HG03135 (cell line): ENCODE data around the gene SYT5.
"Not testable (repeated sequence)": the region's sequence is repeated elsewhere in the genome, so short reads cannot be mapped to it uniquely, and the experiment has no call there.

ENCODE experiments used
- ATAC-seq: cut with Tn5 transposase; IDR thresholded peaks from one replicate; pipeline ENCODE4 v1.9.1; 2021; ENCODE audit warnings: mild to moderate bottlenecking, moderate library complexity; ENCODE audit not compliant: unreplicated experiment

Gene SYT5

DNA sequence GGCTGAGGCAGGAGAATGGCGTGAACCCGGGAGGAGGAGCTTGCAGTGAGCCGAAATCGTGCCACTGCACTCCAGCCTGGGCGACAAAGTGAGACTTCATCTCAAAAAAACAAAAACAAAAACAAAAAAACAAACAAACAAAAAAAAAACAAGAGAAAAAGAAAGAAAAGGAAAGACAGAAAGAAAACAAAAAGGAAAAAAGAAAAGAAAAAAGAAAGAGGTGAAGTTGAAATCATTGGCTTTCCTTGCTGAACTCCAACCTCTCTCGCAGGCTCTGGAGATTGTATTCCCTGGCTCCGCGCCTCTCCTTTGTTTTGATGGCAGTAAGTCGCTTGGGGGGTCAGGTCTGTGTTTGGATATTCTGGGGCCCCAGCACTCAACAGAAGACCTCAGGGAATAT is 7.8 kb downstream of the SYT5 start:
- not testable (repeated sequence) for ATAC-seq

DNA sequence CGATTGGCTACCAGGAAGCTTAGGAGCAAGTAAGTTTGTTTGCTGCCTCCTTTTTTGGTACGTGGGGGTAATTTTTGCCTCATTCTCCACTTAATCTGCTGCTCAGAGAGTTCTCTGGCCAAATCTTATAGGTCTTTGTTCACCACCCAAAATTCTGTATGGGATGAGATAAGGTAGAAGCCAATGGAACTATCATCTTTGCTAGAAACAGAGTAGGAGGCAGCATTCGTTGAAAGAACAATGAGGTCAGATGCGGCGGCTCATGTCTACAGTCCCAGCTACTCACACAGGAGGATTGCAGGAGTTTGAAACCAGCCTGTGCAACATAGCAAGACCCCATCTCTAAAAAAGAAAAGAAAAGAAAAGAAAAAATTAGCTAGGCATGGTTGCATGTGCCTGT is 8.6 kb downstream of the SYT5 start:
- ATAC-seq, result no peak

DNA sequence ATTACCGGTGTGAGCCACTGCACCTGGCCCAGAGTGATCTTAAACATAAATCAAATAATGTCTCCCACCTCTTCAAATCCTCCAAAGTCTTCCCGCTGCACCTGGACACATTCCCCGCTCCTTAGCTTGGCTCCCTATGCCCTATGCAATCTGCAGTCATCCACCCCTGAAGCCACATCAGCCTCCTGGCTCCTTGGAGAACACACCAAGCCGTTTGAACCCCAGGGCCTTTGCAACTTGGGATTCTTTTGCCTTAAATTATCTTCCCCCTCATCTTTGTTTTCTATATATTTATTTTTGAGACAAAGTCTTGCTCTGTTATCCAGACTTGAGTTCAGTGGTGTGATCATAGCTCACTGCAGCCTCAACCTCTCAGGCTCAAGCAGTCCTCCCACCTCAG is 11.0 kb downstream of the SYT5 start:
- ATAC-seq, result no peak

DNA sequence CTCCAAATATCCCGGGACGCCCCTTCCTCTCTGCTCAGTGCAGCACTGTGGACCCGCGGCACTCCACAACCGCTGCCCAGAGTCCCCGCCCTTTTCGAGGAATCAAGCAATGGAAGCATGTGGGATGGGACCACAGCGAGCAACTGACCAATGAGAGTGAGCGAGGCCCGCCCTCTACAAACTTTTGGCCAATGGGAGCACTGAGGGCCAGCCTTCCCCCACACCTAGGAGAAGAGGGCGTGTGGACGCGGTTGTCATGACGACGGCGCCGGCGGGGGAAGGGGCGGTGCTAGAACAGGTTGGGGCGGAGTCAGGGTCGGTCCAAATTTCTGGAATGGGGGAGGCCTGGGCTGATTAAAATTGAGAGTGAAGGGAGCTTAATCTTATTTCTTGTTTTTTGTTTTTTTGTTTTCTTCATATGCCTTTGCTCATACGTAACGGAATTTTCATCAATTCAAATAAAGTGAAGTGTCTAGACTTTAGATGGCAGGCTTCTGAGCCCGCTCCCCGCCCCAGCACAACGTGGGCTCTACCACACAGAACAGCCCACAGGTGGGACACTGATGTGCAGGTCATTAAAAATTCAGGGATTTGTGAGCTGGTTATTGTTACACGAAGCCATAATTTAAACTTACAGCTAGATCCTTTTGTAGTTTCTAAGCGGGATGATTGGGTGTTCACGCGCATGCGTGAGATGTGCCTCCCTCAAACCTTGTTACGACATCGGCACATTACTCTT is 13.4 kb downstream of the SYT5 start, which contains the start of gene DNAAF3:
Gene DNAAF3 (minus strand): TSS at position 84 of the 739 bp plus-strand sequence. CDS start 200 bp downstream, outside the sequence.
- peak; percentile 74 for ATAC-seq

DNA sequence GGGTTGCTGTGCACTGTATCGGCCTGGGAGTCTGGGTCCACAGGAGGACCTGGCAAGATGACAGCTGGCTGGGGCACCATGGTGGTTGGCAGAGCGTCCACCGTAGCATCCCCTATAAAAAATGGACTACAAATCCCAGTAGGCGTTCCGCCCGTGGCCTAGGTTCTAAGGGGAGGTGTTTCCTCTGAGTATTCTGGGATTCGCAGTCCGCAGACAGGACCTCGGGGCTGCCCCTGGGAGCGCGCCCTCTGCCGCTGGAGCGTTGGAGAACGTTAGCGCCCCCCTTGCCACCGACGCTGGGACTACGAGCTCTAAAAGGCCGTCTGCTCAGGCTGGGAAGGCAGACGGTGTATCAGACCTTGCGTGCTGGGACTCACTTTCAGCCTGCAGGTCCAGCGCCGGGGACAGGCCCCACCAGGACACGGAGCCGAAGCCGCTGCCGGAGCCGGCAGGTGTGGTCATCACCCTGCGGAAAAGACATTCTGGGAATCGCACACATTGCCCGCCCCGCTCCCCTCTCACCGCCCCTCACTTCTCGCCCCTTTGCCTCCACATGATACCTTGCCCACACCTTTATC is 14.0 kb downstream of the SYT5 start:
- ATAC-seq, result peak; percentile 13

DNA sequence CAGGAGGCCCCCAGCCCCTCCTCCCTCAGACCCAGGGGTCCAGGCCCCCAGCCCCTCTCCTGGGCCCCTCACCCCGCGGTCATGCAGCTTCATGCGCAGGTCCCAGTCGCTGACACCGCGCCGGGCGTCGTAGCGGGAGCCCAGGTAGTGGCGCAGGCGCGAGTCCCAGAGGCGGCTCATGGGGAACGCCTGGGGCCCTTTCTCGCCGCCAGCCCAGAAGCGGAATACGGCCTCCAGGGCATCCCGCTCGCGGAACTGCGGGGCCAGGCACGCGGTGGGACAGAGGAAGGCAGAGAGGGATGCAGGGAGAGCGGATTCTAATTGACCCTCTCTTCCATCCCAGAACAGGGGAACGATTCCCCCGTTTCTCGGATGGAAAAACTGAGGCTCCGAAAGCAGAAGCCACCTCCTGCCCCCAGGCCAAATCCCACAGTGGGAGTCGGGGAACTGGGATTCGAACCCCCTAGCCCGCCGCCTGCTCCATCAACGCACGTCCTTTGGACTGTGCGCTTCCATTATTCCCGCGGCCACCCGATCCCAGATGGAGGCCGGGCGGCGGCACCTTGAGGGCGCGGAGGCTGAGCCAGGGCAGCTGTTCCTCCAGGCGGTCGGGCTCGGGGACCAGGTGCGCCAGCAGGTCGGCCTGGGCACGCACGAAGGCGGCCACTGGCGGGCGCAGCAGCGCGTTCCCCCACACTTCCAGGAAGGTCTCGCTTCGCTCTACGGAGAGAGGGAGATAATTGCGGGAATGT is 18.3 kb downstream of the SYT5 start:
- ATAC-seq, result no peak

DNA sequence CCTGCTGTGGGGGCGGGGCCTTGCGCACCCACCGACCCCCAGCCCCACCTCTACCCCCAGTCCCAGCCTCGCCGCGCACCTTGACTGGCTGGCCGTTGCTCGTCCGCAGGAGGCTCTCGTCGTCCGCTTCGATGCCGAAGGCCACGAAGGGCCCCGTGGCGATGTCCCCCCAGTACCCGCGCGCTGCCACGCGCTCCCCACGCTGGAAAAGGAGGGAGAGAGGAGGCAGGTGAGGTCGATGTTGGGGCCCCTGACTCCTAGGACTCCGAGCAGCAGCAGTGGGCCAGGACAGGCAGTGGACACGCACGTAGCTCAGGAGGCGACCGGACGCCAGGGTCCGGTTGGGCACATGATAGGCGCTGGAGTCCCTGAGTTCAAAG is 19.1 kb downstream of the SYT5 start:
- ATAC-seq, result no peak

DNA sequence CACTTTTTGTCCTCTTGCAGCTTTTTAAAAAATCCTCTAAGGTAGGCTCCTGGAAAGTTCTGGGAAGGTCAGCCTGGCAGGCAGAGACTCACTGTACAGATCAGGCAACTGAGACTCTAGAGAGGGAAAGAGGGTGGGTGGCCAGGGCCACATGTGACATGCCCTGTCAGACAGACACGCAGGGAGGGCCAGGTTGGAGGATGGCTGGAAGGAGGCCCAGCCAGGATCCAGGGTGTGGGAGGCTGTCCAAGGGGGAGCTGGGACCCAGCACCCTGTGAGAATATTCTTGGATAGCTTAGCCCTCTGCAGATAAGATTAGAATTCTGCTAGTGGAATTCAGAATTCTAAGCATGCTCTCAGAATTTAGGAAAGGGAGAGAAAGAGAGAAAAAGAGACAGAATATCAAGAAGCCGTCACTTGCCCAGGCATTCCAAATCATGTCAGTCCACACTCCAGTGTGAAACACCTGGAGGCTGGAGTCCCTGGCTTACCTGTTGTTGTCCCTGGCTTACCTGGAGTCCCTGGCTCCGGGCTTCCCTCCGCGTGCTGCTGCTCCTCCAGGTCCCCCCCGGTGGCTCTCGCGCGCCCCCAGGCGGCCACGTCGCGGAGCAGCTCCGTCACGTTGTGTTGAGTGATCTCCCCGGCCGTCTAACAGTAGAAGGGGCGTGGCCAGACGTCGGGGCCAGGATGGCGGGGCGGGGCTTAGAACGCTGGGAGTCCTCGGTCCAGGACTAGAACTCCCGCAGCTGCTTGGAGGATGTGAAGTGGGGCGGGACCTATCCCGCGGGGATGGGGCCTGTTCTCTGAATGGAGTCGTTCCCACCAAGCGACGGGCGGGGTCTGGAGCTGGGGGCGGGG is 19.7 kb downstream of the SYT5 start:
- ATAC-seq, result peak; percentile 59

DNA sequence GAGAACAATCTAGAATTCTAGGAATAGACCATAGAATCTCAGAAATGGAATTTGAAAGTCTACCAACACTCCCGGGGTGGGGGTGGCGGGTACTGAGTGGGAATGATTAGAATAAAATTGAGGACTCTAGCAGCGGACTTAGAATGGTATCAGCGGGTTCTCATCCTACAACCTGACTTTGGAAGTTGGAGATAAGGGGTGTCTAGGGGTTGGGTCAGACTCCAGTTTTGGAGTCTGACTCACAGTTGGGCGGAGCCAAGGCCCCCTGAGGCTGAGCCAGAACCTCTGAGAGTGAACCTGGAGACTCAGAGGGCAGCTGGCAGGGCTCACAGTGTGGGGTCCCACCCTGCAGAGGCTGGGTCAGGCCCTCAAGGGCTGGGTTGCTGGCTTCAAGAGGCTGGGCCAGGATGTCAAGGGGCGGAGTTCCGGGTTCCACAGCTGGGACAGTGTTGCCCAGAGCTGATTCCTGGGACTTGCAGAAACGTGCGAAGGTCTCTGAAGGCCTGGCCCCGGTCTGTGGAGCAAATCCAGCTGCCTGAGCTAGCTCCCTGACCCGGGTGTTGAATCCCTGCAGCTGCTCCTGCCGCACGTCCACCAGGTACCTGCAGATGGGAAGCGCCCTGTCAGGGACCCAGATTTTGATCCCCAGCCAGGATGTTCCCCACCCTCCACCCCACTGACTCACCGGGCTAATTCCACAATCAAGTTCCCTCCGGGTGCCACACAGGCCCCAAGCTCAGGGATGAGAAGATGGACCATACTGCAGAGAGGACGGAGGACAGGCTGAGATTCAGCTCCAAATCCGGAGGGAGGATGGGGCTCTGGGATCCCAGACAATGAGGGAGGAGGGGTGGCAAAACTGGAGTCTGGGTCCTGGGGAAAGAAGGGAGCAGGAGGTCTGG is 21.0 kb downstream of the SYT5 start:
- no peak for ATAC-seq

DNA sequence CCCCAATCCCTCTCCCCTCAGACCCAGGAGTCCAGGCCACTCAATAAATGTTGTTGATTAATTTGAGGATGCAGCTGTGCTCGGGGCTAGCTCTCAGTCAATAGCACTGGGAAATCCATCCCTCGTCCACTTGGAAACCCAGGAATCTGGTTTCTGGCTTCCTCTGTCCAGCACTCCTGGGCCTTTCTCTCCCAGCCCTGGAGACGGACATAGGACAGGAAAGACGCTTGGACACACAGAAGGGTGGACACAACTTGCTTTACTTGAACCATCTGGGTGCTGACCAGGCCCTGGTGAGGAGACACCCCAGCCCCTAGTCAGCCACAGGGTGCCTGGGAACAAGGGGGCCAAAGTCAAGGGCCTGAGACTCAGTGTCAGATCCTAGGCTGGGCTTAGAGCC is 21.7 kb downstream of the SYT5 start:
- ATAC-seq, result no peak

DNA sequence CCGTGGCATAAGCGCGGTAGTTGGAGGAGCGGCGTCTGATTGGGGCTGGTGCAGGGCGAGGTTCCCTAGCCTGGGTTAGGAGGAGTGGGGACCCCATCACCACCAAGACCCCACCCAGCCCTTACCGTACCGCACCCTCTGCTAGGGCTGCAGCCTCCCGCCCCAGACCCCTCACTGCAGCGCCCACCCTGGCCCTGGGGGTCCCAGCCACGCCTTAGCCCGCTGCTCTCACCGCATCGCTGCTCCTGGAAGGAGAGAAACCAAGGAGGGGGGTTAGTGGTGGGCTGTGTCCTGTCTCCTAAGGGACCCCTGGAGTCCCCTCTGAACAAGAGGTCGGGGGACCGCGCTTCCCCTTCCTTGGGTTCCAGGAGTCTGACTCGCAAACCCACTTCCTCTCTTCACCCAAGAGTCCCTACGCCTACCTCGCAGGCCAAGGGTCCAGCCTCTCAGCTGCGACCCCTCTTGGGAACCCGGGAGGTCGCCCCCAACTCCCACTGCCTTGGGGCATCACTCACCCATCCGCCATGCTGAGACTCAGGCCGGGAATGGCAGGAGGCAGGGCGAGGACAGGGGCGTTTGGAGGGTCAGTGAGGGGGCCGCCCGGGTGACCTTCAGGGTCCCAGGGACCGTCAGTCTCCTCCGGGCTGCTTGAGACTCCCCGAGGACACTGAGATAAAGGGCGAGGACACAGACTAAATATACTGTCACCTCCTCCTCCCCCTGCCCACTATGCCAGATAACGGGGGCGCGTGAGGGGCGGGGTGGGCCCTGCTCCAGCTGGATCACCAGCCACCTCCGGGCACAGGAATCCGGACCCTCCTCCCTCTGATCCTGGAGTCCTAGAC is 22.8 kb downstream of the SYT5 start, which contains the start of gene TNNI3:
Gene TNNI3 (minus strand): TSS at position 669 of the 845 bp plus-strand sequence. CDS start 143 bp downstream, at position 526.
- no peak for ATAC-seq

DNA sequence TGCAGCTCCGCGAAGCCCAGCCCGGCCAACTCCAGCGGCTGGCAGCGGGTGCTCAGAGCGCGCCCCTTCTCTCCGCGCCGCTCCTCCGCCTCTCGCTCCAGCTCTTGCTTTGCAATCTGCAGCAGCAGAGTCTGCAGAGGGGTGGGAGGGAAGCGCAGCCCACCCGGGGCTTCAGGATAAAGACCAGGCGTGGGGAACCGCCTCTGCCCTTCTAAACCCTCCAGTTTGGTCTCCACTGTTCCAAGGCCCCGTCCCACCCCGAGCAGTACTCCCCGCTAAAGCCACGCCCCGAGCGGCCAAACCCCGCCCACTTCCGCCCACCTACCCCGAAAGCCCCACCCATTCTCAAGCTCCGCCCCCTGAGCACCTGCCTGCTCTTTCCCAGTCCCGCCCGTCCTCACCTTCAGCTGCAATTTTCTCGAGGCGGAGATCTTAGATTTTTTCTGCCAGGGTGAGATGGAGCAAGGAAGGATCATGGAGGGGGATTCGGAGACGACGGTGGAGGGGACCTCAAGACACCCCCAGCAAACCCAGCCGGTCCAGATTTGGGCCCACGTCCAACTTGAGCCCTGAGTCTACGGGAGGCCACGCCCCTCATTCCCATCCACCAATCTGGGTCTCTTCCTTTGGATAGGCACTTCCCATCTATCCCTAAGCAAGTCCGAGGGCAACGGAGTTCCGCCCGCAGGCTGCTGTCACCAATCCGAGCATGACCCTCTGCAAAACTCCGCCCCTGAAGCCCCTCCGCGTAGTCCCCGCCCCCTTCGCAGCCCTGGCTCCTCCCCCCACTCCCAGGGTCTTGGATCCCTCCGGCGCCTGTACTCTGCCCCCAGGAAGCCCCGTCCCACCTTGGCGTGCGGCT is 23.7 kb downstream of the SYT5 start:
- ATAC-seq, result no peak

DNA sequence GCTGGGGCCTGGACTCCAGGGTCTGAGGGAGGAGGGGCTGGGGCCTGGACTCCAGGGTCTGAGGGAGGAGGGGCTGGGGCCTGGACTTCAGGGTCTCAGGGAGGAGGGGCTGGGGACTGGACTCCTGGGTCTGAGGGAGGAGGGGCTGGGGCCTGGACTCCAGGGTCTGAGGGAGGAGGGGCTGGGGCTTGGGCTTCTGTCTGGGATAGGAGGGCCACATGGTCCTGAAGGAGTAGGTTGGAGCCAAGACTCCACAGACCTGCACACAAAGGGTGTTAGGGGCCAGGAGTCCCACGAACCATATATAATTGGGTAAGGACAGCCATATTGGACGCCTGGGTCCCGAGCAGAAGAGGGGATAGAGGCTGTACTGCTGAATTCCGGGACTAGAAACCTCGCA is 24.3 kb downstream of the SYT5 start:
- not testable (repeated sequence) for ATAC-seq

DNA sequence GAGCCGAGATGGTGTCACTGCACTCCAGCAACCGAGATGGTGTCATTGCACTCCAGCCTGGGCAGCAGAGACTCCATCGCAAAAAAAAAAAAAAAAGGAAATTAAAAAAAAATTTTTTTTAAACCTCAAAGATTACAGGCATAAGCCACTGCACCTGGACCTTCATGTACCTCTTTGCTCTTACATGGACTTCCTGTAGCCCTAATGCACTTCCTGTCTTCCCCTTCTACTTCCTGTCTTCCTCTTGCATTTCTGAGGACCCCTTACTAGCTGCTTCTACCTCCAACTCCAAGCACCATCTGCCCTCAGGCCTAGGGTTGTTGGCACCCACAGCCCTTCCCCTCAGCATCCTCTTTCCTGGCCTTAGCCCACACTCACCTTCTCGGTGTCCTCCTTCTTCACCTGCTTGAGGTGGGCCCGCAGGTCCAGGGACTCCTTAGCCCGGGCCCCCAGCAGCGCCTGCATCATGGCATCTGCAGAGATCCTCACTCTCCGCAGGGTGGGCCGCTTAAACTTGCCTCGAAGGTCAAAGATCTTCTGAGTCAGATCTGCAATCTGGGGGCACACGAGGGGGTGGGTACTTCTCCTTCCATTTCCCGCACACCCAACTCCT is 26.3 kb downstream of the SYT5 start:
- no peak for ATAC-seq

DNA sequence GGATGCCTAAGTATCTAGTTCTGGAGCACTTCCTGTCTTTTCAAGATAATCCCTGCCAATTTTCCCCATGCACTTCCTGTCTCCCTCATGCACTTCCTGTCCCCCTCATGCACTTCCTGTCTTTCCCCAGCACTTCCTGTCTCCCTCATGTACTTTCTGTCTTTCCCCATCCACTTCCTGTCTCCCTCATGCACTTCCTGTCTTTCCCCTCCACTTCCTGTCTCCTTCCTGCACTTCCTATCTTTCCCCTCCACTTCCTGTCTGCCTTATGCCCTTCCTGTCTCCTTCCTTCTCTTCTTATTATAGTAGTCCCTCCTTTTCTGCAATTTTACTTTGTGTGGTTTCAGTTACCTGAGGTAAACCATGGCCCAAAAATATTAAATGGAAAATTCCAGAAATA is 28.1 kb downstream of the SYT5 start:
- no peak for ATAC-seq

DNA sequence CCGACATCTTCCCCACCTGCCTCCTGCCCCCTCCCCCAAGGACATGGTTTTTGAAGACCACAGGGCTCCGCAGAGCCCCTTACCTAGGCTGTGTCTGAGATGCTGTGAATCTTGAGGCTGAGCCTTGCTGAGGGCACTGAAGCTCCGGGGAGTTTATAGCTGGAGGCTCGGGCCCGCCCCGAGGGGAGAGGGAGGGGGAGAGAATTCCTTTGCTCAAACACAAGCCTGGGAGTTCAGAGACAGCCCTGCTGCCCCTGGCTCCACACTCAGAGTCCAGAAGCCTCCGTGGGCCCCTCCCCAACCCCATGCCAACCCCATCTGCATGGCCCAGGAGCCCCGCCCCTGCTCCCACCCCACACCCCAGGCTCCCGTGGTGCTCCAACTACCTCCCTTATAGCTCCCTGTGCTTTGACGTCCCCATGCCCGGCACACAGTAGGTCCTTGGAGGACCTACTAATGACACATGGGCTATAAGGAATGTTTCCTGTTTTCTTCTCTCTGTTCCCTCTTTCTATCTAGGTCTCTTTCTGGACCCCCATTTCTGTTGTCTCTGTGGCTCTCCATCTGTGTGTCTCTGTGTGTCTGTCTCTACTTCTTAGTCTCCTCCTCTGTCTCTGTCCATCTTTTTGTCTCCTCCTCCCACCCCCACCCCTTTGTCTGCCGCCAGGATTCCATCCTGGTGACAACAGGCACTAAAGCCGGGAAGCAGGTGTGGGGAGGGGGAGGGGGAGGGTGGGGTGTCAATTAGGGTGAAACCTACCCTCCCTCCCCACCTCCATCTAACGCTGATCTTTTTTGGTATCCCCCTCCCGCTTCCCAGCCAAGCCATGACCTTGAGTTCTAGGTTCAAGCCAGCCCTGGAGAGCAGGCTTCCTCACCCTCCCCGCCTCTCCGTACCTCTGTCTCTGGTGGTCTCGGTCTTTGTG is 30.7 kb downstream of the SYT5 start, which contains the start of gene TNNT1:
Gene TNNT1 (minus strand): TSS at position 129 of the 926 bp plus-strand sequence. CDS start 2,049 bp downstream, outside the sequence.
- ATAC-seq, result no peak
